GM23338 (cell line): ENCODE data around the gene HDAC6. TPM values are rescaled to one million over a fixed set of nuclear protein-coding genes. Genes with fewer than 3 reads are reported as not detected.
A peak's percentile ranks its signal among the peaks of the same experiment; 100 is the strongest.

Source experiments
- ATAC-seq: fragments of 200-7000 bp; cut with Tn5 transposase; 3 replicates; pipeline ENCODE4 v1.9.1; 2020
- DNase-seq: peaks from one replicate; pipeline ENCODE4 v3.0.0-alpha.2; 2015; ENCODE audit warnings: low spot score
- H2AFZ ChIP-seq: fragments of 200-600 bp; sonication (generic); 2 replicates; pipeline ENCODE4 v1.8.0; 2016; ENCODE audit warnings: antibody characterized with exemption, mild to moderate bottlenecking, moderate library complexity
- H3F3A ChIP-seq: fragments of 200-600 bp; sonication (generic); replicated peaks from 2 replicates; pipeline ENCODE4 v1.8.0; 2017; ENCODE audit warnings: antibody characterized with exemption, mixed run types, low read depth
- H3K27ac ChIP-seq: fragments of 200-600 bp; sonication (generic); 2 replicates; pipeline ENCODE4 v1.6.1; 2016; ENCODE audit warnings: low read depth
- H3K27me3 ChIP-seq: fragments of 200-600 bp; sonication (generic); 2 replicates; pipeline ENCODE4 v1.8.0; 2016; ENCODE audit warnings: mild to moderate bottlenecking, mixed run types, moderate library complexity; ENCODE audit not compliant: insufficient read depth
- H3K36me3 ChIP-seq: fragments of 200-600 bp; sonication (generic); 2 replicates; pipeline ENCODE4 v1.8.0; 2016; ENCODE audit warnings: mild to moderate bottlenecking; ENCODE audit not compliant: insufficient read depth
- H3K4me1 ChIP-seq: fragments of 200-600 bp; sonication (generic); 2 replicates; pipeline ENCODE4 v1.8.0; 2016; ENCODE audit warnings: mild to moderate bottlenecking, moderate library complexity; ENCODE audit not compliant: insufficient read depth
- H3K4me2 ChIP-seq: fragments of 200-600 bp; sonication (generic); 2 replicates; pipeline ENCODE4 v1.7.1; 2017; ENCODE audit warnings: mixed run types
- H3K4me3 ChIP-seq: fragments of 200-600 bp; sonication (generic); 2 replicates; pipeline ENCODE4 v1.6.1; 2016; ENCODE audit warnings: mixed run types
- H3K79me2 ChIP-seq: fragments of 200-600 bp; sonication (generic); replicated peaks from 2 replicates; pipeline ENCODE4 v1.8.0; 2017; ENCODE audit warnings: mild to moderate bottlenecking; ENCODE audit not compliant: insufficient read depth
- H3K9me2 ChIP-seq: fragments of 200-600 bp; sonication (generic); 2 replicates; pipeline ENCODE4 v1.8.0; 2017; ENCODE audit not compliant: insufficient read depth
- H4K20me1 ChIP-seq: fragments of 200-600 bp; sonication (generic); replicated peaks from 2 replicates; pipeline ENCODE4 v1.8.0; 2017; ENCODE audit warnings: mild to moderate bottlenecking; ENCODE audit not compliant: insufficient read depth
- H3K27ac Mint-ChIP-seq: 2 replicates; pipeline ENCODE4 v1.8.0; 2020; ENCODE audit warnings: inconsistent platforms, mild to moderate bottlenecking, moderate library complexity, mixed read lengths
- H3K27me3 Mint-ChIP-seq: 3 replicates; pipeline ENCODE4 v1.8.0; 2022; ENCODE audit warnings: low read depth, mild to moderate bottlenecking, moderate library complexity, mixed read lengths, inconsistent platforms; ENCODE audit not compliant: insufficient read depth, poor library complexity
- H3K36me3 Mint-ChIP-seq: 3 replicates; pipeline ENCODE4 v1.8.0; 2021; ENCODE audit warnings: low read depth, mild to moderate bottlenecking, inconsistent platforms, moderate library complexity, mixed read lengths
- H3K4me1 Mint-ChIP-seq: 3 replicates; pipeline ENCODE4 v1.8.0; 2020; ENCODE audit warnings: mild to moderate bottlenecking, inconsistent platforms, mixed read lengths
- H3K4me3 Mint-ChIP-seq: 3 replicates; pipeline ENCODE4 v1.8.0; 2021; ENCODE audit warnings: moderate library complexity, mild to moderate bottlenecking, inconsistent platforms, mixed read lengths
- H3K9me3 Mint-ChIP-seq: 3 replicates; pipeline ENCODE4 v1.8.0; 2020; ENCODE audit warnings: moderate library complexity, mild to moderate bottlenecking, inconsistent platforms, mixed read lengths
- ETS1 ChIP-seq: IDR thresholded peaks from 2 replicates; pipeline ENCODE4 v1.6.1; 2016; ENCODE audit warnings: antibody characterized with exemption
- EZH2 ChIP-seq: fragments of 200-600 bp; sonication (generic); IDR thresholded peaks from one replicate; pipeline ENCODE4 v1.8.0; 2017; ENCODE audit warnings: antibody characterized with exemption, mild to moderate bottlenecking, low read depth; ENCODE audit not compliant: unreplicated experiment
- JUNB ChIP-seq: IDR thresholded peaks from one replicate; pipeline ENCODE4 v1.6.1; 2016; ENCODE audit warnings: antibody characterized with exemption; ENCODE audit not compliant: unreplicated experiment
- NANOG ChIP-seq: IDR thresholded peaks from 2 replicates; pipeline ENCODE4 v1.6.1; 2016; ENCODE audit warnings: antibody characterized with exemption, borderline replicate concordance
- ZNF114 ChIP-seq: fragments of 250-450 bp; sonication (Bioruptor Pico); IDR thresholded peaks from 2 replicates; pipeline ENCODE4 v1.5.0; 2020; ENCODE audit warnings: mild to moderate bottlenecking, moderate library complexity
- ZNF331 ChIP-seq: fragments of 250-450 bp; sonication (Bioruptor Pico); IDR thresholded peaks from 2 replicates; pipeline ENCODE4 v1.5.0; 2020; ENCODE audit warnings: low read depth, mild to moderate bottlenecking, moderate library complexity
- ZNF462 ChIP-seq: fragments of 250-450 bp; sonication (Bioruptor Pico); IDR thresholded peaks from 2 replicates; pipeline ENCODE4 v1.5.0; 2020; ENCODE audit warnings: mild to moderate bottlenecking, moderate library complexity
- polyA plus RNA-seq: library from polyadenylated mRNA; unstranded; fragments of >200 nt; fragmentation: Nextera tagmentation; extraction: Ambion mirVana; gene quantifications from 2 replicates; pipeline ENCODE4 v1.2.1, GENCODE V29; 2016
- total RNA-seq: library from RNA; depleted of rRNA; stranded (reverse); fragments of >200 nt; shearing (Covaris generic); gene quantifications from 2 replicates; pipeline ENCODE4 v1.2.3, GENCODE V29; 2014
- TF ChIP-seq, protein P1 (sequence below), 2 experiments: fragments of 200-600 bp in 1 of 2; sonication (generic) in 1 of 2; conservative IDR thresholded peaks; 2 replicates each; pipeline versions ENCODE4 v1.5.1 to v1.6.1; 2016 to 2017; ENCODE audit warnings: antibody characterized with exemption in 2 of 2, low read depth in 2 of 2, mild to moderate bottlenecking in 2 of 2, moderate library complexity in 1 of 2

HDAC6 gene
- total and polyA plus RNA-seq, 2 experiments from 2014 or later: 33.0 to 49.8 TPM

DNA sequence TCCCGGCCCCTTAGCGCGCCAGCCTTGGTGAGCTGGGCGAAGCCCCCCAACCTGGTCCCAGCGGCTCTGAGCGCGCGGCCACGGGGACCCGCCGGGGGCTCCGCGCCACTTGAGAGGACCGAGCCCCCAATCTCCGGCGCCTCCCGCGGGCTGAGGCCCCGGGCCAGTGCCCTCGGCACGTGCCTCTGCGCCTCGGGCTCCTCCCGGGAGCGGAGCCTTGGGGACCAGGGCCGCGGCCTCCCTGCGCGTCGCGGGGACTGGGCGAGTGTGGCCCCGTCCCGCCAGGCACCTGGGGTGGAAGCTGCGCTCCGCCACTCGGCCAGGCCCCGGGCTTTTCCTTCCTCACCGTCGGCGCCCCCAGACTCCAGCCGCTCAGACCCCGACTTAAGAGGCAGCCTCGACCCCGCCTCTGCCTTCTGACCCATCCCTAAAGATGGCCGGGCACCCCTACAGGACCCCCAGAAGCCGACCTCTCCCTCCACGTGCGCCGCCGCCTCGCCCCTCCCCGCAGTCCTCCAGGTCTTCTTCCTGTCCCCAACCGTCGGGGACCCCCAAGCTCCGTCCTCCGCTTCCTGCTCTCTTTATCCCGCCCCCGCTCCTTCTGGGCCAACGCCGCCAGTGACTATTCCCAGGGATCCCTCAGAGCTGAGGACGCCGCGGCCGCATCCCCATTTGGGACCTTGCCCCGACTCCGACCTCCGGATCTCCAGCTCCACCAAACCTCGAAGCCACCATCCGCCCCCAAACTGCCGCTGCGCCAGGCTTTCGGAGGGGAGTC is 25.2 kb downstream of the HDAC6 start (continued):
- TF ChIP-seq ZNF462 (CRISPR knock-in tag) (no peak), ZNF114 (CRISPR knock-in tag) (no peak)

DNA sequence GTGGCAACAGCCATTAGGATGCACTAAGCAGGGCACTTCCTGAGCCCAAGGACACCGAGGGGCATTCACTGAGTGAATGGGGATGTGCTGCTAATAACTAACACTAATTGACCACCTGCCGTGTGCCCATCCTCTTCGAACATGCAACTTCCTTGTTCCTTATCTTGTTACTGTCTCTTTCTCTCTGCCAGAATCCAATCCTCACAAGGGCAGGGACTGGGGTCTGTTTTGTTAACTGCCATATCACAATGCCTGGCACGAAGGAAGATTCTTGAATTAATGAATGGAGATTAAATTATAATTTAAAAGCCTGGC is 25.7 kb downstream of the HDAC6 start:
- no peaks in the 10 kb centered on the region for H3K36me3 ChIP-seq
- TF ChIP-seq ZNF331 (CRISPR knock-in tag) (no peak), EZH2 (no peak), ETS1 (no peak), JUNB (no peak), NANOG (no peak), ZNF114 (CRISPR knock-in tag) (no peak)
- TF ChIP-seq, protein P1, sequence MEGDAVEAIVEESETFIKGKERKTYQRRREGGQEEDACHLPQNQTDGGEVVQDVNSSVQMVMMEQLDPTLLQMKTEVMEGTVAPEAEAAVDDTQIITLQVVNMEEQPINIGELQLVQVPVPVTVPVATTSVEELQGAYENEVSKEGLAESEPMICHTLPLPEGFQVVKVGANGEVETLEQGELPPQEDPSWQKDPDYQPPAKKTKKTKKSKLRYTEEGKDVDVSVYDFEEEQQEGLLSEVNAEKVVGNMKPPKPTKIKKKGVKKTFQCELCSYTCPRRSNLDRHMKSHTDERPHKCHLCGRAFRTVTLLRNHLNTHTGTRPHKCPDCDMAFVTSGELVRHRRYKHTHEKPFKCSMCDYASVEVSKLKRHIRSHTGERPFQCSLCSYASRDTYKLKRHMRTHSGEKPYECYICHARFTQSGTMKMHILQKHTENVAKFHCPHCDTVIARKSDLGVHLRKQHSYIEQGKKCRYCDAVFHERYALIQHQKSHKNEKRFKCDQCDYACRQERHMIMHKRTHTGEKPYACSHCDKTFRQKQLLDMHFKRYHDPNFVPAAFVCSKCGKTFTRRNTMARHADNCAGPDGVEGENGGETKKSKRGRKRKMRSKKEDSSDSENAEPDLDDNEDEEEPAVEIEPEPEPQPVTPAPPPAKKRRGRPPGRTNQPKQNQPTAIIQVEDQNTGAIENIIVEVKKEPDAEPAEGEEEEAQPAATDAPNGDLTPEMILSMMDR (conservative IDR thresholded peaks at IDR 0.05; ENCODE audit: low read depth in 2 of 2): no peak

More for the DNA sequence above, 25.7 kb downstream of the HDAC6 start:
- Mint-ChIP-seq H3K36me3 (peaks cover 21% of the 10 kb centered on the region; the same call in 2 of the 3 replicates), H3K27ac (0 out of 2 replicates have a peak overlapping the region, but pooled peaks have one; percentile 56), H3K4me1 (peaks cover 7% of the 10 kb centered on the region), H3K27me3 (peaks cover 33% of the 10 kb centered on the region), H3K9me3 (peaks cover 3% of the 10 kb centered on the region; the same call in 1 of the 3 replicates), H3K4me3 (peak overlapping the region; percentile 71)
- H3K4me1 ChIP-seq: no peaks in the 10 kb centered on the region
- H3K9me2 ChIP-seq: no peaks in the 10 kb centered on the region
- H3K4me3 ChIP-seq: peak overlapping the region; percentile 55
- peak overlapping the region; percentile 78 for H3K4me2 ChIP-seq
- H2AFZ ChIP-seq: 0 out of 2 replicates have a peak overlapping the region, but pooled peaks have one; percentile 32
- no peak for DNase-seq
- H3K79me2 ChIP-seq: no peaks in the 10 kb centered on the region
- no peak overlapping the region for H3K27ac ChIP-seq
- H3K27me3 ChIP-seq: peaks cover 52% of the 10 kb centered on the region
- no peaks in the 10 kb centered on the region for H3F3A ChIP-seq
- no peak for ATAC-seq
- H4K20me1 ChIP-seq: no peaks in the 10 kb centered on the region
